Gastrocnemius medialis (tissue), 4 donors: ENCODE results near the gene VTN. TPM values are rescaled to one million over a fixed set of nuclear protein-coding genes. Genes with fewer than 3 reads are reported as not detected.

Experiments used
- microRNA-seq, 2 donors: library from miRNA; unstranded; fragments of <30 nt; microRNA quantifications; one replicate each; pipeline ENCODE4, GENCODE V29; 2016; ENCODE audit warnings: borderline replicate concordance in 2 of 2
- total RNA-seq, 4 donors: library from RNA; depleted of rRNA; stranded (reverse); fragments of >200 nt; gene quantifications; one replicate each; pipeline versions ENCODE4 v1.1.0 to v1.2.3, GENCODE V29; 2016

VTN gene
- total RNA-seq, 4 donors from 2014 or later: 3.8 to 11.5 TPM; not detected in 2

Small RNA genes lying within 50 kb of the gene (microRNA-seq; reads per million reads assigned to microRNA genes)
- 0 to 0.85 reads per million in 2 donors for gene MIR4723

Other genes with a start within 250 kb of the VTN start
- 1 to 10 TPM; 5.1 to 7.2 (median 6.6) TPM for gene TMEM97, start 51.1 kb downstream of the VTN start, total RNA-seq
- 10 to 100 TPM in 1 of 4 donors, 1 to 10 TPM in 3; 3.7 to 15.9 (median 4.9) TPM for gene IFT20, start 34.8 kb downstream of the VTN start, total RNA-seq
- 10 to 100 TPM; 18.8 to 36.5 (median 25.5) TPM for gene TNFAIP1, start 34.5 kb downstream of the VTN start, total RNA-seq
- gene POLDIP2, start 12.8 kb downstream of the VTN start, total RNA-seq: 100 to 1,000 TPM; 217 to 281 (median 237) TPM
- not detected for gene SEBOX, start 5.1 kb downstream of the VTN start, total RNA-seq
- gene SARM1, start 1.4 kb upstream of the VTN start, total RNA-seq: 1 to 10 TPM in 3 of 4 donors, under 1 TPM in 1; 0.78 to 1.9 (median 1.7) TPM
- 1 to 10 TPM; 1.9 to 3.5 (median 2.4) TPM for gene SLC46A1, start 35.9 kb upstream of the VTN start, total RNA-seq
- under 1 TPM in 1 of 4 donors, not detected in 3; 0.34 TPM for gene SLC13A2, start 103.3 kb upstream of the VTN start, total RNA-seq
- not detected for gene FOXN1, start 136.0 kb upstream of the VTN start, total RNA-seq
- gene UNC119, start 182.3 kb upstream of the VTN start, total RNA-seq: 10 to 100 TPM in 1 of 4 donors, 1 to 10 TPM in 3; 3.1 to 10.2 (median 6.3) TPM
- gene PIGS, start 201.2 kb upstream of the VTN start, total RNA-seq: 10 to 100 TPM; 25.0 to 63.0 (median 50.0) TPM
- gene ALDOC, start 206.6 kb upstream of the VTN start, total RNA-seq: 1 to 10 TPM in 3 of 4 donors, under 1 TPM in 1; 0.87 to 7.0 (median 3.3) TPM
- 1 to 10 TPM in 2 of 4 donors, under 1 TPM in 2; 0.41 to 1.5 (median 0.96) TPM for gene SPAG5, start 228.7 kb upstream of the VTN start, total RNA-seq
- gene RSKR, start 243.9 kb upstream of the VTN start, total RNA-seq: 10 to 100 TPM in 1 of 4 donors, 1 to 10 TPM in 3; 1.8 to 10.1 (median 2.8) TPM